SU-DHL-6 (cell line): Measurements from ENCODE around the gene APBA2.

Source experiments
- CTCF ChIP-seq: fragments of 200-600 bp; sonication (generic); IDR thresholded peaks from one replicate; pipeline ENCODE4 v1.5.1; 2017; ENCODE audit warnings: antibody characterized with exemption, mild to moderate bottlenecking, low read length, moderate library complexity; ENCODE audit not compliant: insufficient read depth, poor library complexity, severe bottlenecking
- EZH2phosphoT487 ChIP-seq: fragments of 200-600 bp; sonication (generic), shearing (Covaris generic); conservative IDR thresholded peaks from 2 replicates; pipeline ENCODE4 v1.6.1; 2018; ENCODE audit warnings: mild to moderate bottlenecking, antibody characterized with exemption, low read length, moderate library complexity, mixed read lengths

- TF ChIP-seq CTCF (no peak), EZH2phosphoT487 (no peak)
Observed at GRCh38 chr15:28967066-28967465, 81.3 kb downstream of the APBA2 start.
